HG03442 (cell line): ENCODE measurements around the gene ATP8B4.
"Not testable (repeated sequence)": the region's sequence is repeated elsewhere in the genome, so short reads cannot be mapped to it uniquely, and the experiment has no call there.

Source experiments
- ATAC-seq: cut with Tn5 transposase; IDR thresholded peaks from one replicate; pipeline ENCODE4 v1.9.1; 2021; ENCODE audit warnings: mild to moderate bottlenecking, moderate library complexity; ENCODE audit not compliant: unreplicated experiment

ATP8B4 gene

DNA sequence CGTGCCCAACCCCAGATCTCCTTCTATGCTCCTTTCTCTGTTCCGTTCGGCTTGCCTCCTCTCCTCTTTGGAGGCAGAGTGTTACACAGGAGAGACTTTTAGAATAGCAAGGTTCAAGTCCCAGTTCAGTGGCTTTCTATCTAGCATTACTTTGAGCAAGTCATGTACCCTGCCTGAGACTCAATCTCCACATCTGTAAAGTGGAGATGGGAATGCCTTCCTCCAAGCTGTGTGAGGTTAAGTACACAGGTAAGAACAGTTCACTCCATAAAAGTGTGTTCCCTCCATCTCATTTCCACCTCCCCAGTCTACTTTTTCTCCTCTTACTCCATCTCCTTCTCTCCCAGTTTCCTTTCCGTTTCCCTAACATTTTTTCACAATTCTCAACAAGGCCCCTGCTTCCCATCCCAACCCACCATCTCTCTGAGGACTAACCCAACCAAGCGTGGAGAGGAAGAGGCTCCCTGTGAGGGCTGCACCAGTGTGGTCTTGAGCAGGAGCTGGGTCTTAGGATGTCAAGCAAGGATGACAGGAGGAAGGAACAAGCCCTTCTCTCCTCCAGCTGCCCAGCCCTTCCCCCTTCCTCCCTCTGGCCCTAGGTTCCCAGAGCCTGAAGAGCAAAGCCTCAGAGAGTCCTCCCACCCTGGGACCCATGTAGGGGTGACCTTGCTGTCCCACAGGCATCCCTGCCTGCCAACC lies 6.4 kb downstream of the ATP8B4 start:
- no peak for ATAC-seq

- no peak for ATAC-seq
These were observed 8.7 kb downstream of the ATP8B4 start for GRCh38 chr15:50110285-50110684.

DNA sequence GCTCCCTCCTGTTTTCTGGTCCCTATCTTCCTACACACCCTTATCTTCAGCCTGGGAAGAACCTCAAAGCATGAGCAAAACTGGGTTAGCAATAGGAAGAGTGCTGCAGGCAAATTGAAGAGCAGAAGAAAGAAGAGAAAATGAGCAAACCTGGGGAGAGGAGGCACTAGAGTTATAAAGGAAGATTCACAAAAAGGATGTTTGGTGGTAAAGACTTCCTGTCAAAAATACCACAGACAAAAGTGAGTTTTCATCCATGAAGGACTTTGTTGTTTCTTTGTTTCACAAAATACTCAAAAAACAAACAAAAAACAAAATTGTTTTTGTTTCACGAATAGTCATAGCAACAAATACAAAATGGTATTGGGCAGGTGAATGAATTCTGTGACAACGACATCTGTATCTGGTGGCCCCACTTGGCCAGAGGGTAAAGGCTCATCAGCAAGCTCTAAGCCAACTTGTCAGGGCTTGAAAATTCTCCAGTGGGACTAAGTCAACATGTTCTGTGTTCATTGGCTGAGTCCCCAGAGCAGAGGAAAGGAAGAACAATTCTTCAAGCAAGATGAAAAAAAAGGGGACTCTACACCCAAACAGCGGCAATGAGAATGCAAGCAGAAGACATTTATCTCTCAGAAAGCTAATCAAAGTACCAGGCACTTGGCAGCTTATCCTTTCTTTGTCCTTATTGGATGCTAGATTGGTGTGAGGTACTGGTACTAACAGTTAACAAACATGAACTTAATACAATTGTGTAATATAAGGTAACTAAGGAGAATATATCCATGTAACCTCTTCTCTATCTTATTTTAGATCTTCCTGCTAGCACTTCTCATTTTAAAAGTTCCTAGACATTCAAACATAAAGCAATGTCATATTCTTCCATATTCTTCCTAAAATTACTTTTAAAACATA lies 9.7 kb downstream of the ATP8B4 start:
- no peak for ATAC-seq

DNA sequence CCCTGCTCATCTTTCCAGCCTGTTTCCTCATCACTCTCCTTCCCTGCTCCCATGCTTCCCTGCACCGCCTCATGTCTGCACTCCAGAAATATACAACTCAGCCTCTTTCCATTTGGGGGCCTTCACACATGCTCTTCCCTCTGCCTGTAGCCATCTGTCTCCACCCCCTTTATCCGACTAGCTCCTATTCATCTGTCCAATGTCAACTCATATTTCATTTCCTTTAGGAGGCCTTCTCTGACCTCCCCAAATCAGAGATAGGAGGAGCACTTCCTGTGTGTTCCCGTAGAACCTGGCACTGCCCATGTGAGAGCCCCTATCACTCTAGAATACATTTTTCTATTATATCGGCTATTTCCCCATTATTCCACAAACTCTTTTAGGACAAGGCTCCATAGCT lies 10.6 kb downstream of the ATP8B4 start:
- ATAC-seq: no peak

DNA sequence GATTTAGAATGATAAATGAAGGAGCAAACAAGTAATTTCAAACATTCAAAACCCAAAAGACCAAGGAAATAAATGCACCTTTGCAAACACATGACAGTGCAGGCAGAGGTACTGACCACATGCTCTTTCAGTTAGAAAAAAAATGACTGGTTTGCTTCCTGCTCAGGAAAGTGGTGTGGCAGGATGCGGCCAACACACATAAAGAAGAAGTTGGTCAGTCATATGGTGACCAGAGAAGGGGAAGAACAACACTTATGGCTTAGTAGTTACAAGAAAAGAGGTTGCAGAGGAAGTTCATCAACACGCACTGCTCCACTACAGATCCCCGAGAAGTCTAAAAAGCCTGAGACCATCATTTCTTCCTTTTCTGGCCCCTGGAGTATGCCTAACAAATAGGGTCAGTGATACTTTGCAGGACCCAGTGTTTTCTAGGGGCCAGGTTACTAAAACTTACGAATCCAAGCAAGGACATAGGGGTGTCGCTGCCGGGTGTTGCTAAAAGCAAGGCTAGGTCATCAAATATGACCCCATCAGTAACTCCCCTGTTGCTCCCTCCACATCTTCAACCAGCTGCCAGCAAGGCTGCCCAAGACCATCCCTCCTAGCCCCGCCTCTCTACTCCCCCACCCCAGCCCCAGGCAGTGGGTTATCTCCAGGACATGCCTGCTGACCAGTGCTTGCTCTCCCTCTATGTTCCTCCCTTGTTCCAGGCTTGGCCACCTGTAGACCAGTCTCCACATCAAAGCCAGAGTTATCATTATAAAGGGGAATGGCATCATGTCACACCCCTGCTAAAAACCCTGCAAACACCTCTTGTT lies 11.2 kb downstream of the ATP8B4 start:
- peak; percentile 94 for ATAC-seq

DNA sequence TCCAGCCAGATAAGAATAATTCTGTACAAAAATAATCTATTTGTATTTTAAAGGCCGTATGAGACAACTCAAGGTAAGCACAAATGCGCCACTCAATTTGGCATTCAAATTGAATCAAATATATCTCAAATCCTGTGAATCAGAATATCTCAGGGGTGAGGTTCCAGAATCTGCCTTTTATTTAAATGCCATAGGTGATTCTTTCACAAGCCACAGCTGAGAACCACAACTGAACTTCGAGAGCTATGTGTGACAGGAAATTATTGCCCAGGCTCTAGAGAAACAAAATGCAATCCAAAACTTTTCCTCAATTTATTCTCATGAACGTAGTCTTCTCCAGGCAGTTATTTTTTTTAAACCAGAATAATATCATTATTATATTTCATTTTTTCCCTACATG lies 11.9 kb downstream of the ATP8B4 start:
- no peak for ATAC-seq

- ATAC-seq: no peak
These were observed 12.6 kb downstream of the ATP8B4 start for GRCh38 chr15:50106457-50106856.

DNA sequence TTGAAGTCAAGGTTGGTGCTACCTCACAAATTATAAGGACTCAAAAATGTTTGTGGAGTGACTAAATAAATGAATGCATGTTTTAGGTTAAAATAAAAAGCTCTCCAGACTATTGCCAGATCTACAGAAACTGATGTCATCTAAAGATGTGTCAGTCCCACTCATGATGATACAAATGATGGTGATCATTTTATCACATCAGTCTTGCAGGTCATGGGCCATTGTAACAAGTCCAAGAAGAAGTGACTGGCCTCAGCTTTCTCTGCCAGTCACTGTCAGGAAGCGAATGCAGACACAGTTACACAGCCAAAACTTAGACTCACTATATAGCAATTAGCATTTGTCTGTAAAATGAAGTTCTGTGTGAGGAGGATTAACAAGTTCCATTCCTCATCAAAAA lies 18.5 kb downstream of the ATP8B4 start:
- no peak for ATAC-seq

GRCh38 chr15:50098545-50098944 lies 20.5 kb downstream of the ATP8B4 start:
- ATAC-seq: no peak

- no peak for ATAC-seq
These were observed 22.9 kb downstream of the ATP8B4 start for GRCh38 chr15:50095938-50096821.

- ATAC-seq: not testable (repeated sequence)
These were observed 29.6 kb downstream of the ATP8B4 start for GRCh38 chr15:50089386-50089785.

DNA sequence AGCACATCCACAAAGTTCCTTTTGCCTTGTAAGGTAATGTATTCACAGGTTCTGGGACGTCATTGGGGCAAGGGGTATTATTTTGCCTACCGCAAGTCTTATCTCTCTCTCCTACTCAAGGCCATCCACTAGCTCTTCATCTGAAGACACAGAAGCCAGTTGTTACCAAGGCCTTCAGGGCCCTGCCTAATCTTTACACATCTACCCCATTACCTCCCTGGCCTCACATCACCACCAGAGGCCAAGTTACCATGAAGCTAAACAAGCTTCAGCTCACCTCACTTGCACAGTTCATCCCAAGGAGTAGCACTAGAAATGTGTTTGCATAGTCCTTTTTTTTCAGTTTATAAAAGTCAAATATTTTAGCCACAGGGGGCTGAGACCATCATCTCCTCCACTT lies 34.1 kb downstream of the ATP8B4 start:
- ATAC-seq: no peak

DNA sequence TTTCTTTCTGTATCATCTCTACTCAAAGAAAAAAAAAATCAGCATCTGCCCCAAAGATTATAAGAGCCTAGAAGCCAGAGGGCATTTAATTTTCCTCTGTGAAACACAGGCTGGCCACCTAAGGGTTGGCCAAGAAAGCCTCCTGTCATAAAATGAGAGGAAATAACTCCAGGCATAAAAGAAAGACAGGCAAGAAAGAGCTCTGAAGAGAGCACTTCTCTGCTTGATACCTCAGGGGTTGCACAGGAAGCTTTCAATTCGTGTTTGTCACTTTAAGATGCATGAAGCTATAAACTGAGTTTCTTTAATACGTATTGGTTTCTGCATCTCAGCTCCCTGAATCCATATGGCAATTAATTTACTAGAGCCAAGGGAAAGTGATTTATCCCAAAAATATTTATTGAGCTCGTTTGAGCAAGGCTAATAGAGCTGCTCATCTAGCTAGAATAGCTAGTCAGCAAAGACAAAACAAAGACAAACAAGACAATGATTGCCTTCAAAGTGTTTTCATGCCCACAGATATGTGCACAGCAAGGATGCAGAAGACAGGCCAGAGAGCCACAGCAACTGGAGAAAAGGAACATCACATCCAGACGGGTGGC lies 35.5 kb downstream of the ATP8B4 start:
- ATAC-seq: no peak

GRCh38 chr15:50082066-50082465 lies 37.0 kb downstream of the ATP8B4 start:
- no peak for ATAC-seq

DNA sequence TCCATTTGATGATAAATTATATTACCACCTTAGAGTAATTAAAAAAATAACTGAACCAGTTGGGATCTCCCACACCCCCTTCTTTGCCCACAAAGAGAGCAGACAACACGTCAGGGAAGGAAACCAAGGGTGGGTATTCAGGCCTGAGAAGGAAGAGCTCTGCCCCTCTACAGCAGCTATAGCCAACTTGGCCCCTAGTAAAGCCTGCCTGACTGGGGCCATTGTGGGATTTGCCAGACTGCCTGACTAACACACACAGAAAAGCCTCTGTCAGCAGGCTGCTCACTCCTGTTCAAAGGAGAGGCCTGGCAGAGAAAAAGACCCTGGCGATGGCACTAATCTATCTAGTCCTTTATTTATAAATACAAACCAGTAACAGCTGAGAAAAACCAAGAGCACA lies 41.4 kb downstream of the ATP8B4 start:
- no peak for ATAC-seq

DNA sequence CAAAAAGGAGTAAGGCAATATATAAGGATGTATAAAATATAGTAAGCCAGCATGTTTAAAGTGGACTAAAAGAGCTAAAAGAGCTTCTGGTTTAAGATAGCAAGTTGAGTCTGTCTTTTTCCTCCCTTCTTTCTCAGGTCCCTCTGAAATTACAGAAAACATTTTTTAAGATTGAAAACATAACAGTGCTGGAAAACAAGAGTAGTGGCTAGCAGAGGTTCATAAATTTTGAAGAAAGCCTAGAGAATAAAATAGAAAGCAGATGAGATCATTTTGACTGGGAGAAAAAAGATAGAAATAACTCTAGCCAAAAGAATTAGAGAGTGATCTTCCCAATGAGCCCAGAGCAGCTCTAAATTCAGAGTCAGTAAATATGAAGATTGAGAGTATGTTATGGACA lies 41.9 kb downstream of the ATP8B4 start:
- ATAC-seq: no peak

DNA sequence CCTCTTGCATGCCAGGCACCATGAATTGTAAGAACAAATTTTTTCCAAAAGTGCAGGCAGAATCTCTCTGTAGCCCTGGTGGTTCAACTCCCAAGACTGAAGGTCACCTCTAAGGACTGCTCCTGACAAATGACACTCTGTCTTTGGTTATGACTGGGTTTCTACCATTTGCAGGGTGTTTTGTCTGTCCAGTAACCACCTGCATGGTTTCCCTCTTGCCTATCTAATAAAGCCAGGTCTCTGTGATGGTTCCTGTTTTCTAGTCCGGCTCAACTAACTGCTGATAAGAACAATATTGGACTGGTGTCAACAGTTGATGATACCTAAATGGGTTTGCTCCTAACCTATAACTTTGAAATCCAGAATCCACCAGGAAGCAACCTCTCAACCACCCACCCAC lies 43.7 kb downstream of the ATP8B4 start:
- no peak for ATAC-seq

- no peak for ATAC-seq
These were observed 47.3 kb downstream of the ATP8B4 start for GRCh38 chr15:50071551-50072258.

DNA sequence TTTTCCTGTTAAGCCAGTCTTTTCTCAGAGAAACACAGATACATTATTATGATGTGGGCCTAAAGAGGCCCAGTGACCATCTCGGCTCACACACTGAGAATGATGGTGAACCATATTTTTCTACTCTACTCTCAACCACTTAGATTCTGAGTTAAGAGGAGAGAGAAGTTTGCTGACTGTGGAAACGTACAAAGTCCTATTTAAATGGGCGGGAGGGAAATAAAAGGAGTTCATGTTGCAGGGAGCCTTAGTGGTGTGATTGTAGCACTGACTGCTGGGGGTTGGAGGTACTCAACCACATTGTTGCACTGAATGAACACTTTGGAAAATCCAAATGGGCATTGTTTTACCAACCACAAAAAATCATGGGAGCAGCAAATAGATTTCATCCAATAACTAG lies 51.0 kb downstream of the ATP8B4 start:
- ATAC-seq: no peak
